Measurements from ENCODE around the gene FAM117B.

GRCh38 chr2:202818321-202818720 lies 183.6 kb downstream of the FAM117B start:
- TF ChIP-seq POLR2A (IDR thresholded peaks at IDR 0.05; ENCODE audit: low read length) (no peak), GATA1 (IDR thresholded peaks at IDR 0.05; ENCODE audit: low read depth, low read length) (no peak)
